Rectal smooth muscle tissue (tissue), 1 donor: ENCODE results near the gene KLHDC9.

Experiments
- H3K27ac ChIP-seq: one replicate; pipeline ENCODE4 v1.7.0; 2013; ENCODE audit warnings: low read depth, low read length, inconsistent platforms
- H3K27me3 ChIP-seq: one replicate; pipeline ENCODE4 v1.7.0; 2013; ENCODE audit warnings: low read length; ENCODE audit not compliant: control insufficient read depth, insufficient read depth
- H3K36me3 ChIP-seq: one replicate; pipeline ENCODE4 v1.7.0; 2013; ENCODE audit warnings: low read length; ENCODE audit not compliant: control insufficient read depth, insufficient read depth
- H3K4me1 ChIP-seq: one replicate; pipeline ENCODE4 v1.7.0; 2013; ENCODE audit warnings: low read length; ENCODE audit not compliant: control insufficient read depth, insufficient read depth
- H3K4me3 ChIP-seq: one replicate; pipeline ENCODE4 v1.7.0; 2013; ENCODE audit warnings: low read length
- H3K9ac ChIP-seq: one replicate; pipeline ENCODE4 v1.7.0; 2013; ENCODE audit warnings: low read length

Gene KLHDC9

GRCh38 chr1:161130266-161130665, 32.1 kb downstream of the KLHDC9 start:
- peaks cover 4% of the 10 kb centered on the region for H3K4me1 ChIP-seq

GRCh38 chr1:161131523-161132409, 33.6 kb downstream of the KLHDC9 start:
- H3K36me3 ChIP-seq: peaks cover 13% of the 10 kb centered on the region
- peak overlapping the region; percentile 93 for H3K27ac ChIP-seq
- peaks cover 4% of the 10 kb centered on the region for H3K4me1 ChIP-seq
- no peaks in the 10 kb centered on the region for H3K27me3 ChIP-seq
- H3K9ac ChIP-seq: peak overlapping the region; percentile 82
- H3K4me3 ChIP-seq: peak overlapping the region; percentile 98

More at GRCh38 chr1:161130266-161130665, 32.1 kb downstream of the KLHDC9 start:
- Histone ChIP-seq H3K9ac (no peak overlapping the region), H3K4me3 (no peak overlapping the region), H3K27ac (no peak overlapping the region), H3K27me3 (no peaks in the 10 kb centered on the region), H3K36me3 (peaks cover 15% of the 10 kb centered on the region)

DNA sequence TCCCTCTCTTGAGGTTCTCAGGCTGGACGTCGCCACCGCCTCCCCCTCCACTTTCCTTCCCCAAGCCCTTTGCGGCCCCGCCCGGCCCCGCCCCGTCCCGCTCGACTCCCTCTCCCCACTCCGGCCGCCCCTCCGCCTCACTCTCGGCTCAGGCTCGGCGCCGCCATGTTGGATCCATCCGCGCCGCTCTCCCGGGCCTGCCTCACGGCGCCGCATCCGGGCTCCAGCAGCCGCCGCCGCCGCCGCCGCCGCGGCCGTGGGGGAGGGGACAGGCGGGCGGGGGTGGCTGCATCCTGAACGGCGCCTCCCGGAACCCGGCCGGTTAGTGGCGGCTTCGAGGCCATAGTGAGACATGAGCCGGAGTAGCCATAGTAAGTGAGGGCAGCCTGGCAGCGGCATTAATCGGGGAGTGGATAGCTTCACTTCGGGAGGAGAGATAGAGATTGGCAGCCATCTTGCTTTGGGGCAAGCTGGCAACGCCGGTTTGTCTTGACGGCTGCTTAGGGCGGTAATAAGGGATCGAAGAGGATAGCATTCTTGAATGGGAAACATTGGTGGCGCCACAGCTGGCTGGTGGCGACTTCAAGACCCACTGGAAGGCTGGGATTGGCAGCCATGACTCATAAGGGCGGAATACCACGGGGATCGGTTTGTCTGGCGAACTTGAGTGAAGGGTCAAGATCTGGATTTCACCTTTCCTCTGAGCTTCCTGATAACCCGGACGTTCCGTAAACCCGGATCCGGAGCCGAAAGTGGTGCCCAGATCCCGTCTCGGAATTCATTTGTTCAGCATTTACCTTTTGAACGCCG, 34.5 kb downstream of the KLHDC9 start, which contains the start of gene DEDD:
DEDD (minus strand) TSS at position 258 of the 810 bp plus-strand sequence. CDS start 8,205 bp downstream, outside the sequence.
- peak within 1 kb of the TSS; percentile 93 for H3K27ac ChIP-seq
- H3K4me3 ChIP-seq: peak within 1 kb of the TSS; percentile 98
- peaks cover 4% of the 10 kb centered on the region for H3K4me1 ChIP-seq

DNA sequence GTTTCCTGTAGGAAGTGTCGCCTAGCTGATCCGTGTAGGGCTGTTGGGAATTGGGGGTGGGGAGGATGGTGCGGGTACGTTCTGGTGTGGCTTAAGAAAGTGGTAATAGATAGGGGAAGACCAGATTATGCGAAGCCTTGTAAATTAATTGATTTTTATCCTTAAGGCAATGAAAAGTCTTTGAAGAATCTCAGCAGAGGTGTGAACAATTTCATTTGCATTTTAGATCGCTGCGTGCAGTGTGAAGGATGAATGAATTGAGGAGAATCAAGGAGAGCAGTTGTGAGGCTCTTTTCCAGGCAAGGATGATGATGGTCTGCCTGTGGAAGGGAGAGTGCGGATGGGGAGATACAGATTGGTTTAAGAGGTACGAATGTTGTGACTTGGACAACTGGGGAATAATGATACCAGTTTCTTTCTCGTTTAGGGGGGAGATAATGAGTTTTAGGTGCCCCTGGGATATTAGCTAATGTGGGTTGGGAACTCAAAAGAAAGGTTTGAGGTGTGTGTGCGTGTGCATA, 35.1 kb downstream of the KLHDC9 start:
- Histone ChIP-seq H3K36me3 (peaks cover 3% of the 10 kb centered on the region), H3K4me3 (peak overlapping the region; percentile 98), H3K27ac (peak overlapping the region; percentile 93), H3K27me3 (no peaks in the 10 kb centered on the region), H3K9ac (peak overlapping the region; percentile 67), H3K4me1 (peaks cover 4% of the 10 kb centered on the region)

More for the DNA sequence above, 34.5 kb downstream of the KLHDC9 start, which contains the start of gene DEDD:
- H3K36me3 ChIP-seq: peaks cover 8% of the 10 kb centered on the region
- H3K27me3 ChIP-seq: no peaks in the 10 kb centered on the region
- H3K9ac ChIP-seq: peak within 1 kb of the TSS; percentile 82

DNA sequence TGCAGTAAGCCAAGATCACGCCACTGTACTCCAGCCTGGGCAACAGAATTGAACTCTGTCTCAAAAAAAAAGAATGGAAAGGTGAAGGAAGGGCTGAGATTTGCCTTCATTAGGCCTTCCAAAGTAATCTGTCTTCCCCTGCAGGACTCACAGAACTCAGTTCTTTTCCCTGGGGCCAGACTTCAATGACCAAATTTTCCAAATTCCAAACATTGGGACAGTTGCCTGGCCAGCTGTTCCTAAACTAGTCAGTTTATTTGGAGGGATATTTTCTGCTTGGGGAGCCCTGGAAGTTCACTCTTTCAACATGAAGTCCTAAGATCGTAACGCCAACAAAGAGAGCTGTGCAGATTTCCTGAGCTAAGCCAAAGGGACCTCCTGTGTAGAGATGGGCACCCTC, 39.7 kb downstream of the KLHDC9 start:
- H3K36me3 ChIP-seq: no peaks in the 10 kb centered on the region
- H3K4me3 ChIP-seq: no peak overlapping the region
- peaks cover 4% of the 10 kb centered on the region for H3K4me1 ChIP-seq
- H3K27ac ChIP-seq: no peak overlapping the region
- H3K27me3 ChIP-seq: no peaks in the 10 kb centered on the region
- H3K9ac ChIP-seq: no peak overlapping the region

DNA sequence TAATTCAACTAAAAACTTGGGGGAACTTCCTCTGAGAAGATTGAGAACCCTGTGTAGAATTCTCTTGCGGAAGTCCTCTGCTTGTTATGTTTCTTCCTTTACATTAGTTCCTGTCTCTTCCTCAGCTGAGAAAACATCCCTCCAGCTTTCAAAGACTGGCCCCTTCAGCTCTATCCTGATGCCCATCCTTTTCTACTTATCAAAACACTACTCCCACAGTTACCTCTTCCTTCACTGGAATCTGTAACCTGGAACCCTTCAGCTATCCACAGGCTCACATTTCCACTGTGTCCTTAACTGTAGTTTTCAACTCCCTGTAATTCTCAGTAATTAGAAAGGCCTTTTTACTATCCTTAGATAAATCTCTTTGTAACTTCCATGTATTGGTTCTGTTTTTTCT, 40.3 kb downstream of the KLHDC9 start:
- Histone ChIP-seq H3K9ac (no peak overlapping the region), H3K27ac (no peak overlapping the region), H3K4me3 (no peak overlapping the region), H3K36me3 (no peaks in the 10 kb centered on the region), H3K4me1 (peaks cover 3% of the 10 kb centered on the region), H3K27me3 (no peaks in the 10 kb centered on the region)

DNA sequence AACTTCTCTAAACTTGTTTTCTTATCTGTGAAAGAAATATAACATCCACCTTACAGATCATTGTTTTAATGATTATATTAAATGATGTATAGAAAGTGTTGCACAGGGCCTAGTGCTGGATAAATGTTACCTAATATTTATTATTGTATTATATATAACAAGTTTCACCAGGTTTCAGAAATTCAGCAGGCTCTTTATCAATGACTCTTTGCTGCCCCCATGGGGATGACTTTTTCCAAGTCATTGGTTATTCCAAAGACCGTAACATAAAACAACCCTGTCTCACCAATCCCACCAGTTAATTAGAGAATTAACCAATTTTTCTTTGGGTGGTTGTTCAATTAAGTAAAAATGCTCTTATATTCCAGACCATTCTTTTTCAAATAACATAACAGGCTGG, 41.6 kb downstream of the KLHDC9 start:
- H3K36me3 ChIP-seq: no peaks in the 10 kb centered on the region
- no peak overlapping the region for H3K4me3 ChIP-seq
- H3K27me3 ChIP-seq: no peaks in the 10 kb centered on the region
- no peak overlapping the region for H3K9ac ChIP-seq
- H3K4me1 ChIP-seq: no peaks in the 10 kb centered on the region
- no peak overlapping the region for H3K27ac ChIP-seq

DNA sequence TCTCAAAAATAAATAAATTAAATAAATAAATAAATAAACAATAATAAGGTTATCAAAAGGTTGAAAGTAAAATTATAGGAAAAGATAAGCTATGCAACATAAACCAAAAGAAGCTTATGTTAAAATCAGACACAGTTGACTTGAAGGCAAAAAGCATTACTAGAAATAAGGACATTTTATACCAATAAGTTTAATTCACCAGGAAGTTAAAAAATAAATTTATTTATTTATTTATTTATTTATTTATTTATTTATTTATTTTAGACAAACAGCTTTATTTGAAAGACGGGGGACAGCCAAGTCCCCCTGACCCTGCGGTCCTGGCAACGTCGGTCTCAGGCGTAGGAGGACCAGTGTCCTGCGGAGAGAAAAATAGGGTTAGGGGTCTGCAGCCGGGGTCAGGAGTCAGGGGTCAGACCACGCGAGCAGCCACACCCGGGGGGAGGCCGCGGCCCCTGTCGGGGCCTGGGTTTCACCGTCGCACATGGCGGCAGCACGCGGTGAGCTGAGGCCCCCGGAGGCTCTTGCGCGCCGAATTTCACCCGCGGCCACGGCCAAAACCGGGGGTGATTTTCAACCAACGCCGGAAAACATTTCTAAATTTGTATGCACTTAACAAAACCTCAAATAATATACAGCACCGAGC, 42.7 kb downstream of the KLHDC9 start:
- Histone ChIP-seq H3K4me1 (no peaks in the 10 kb centered on the region), H3K27ac (no peak overlapping the region), H3K9ac (no peak overlapping the region), H3K4me3 (no peak overlapping the region), H3K27me3 (no peaks in the 10 kb centered on the region), H3K36me3 (no peaks in the 10 kb centered on the region)

DNA sequence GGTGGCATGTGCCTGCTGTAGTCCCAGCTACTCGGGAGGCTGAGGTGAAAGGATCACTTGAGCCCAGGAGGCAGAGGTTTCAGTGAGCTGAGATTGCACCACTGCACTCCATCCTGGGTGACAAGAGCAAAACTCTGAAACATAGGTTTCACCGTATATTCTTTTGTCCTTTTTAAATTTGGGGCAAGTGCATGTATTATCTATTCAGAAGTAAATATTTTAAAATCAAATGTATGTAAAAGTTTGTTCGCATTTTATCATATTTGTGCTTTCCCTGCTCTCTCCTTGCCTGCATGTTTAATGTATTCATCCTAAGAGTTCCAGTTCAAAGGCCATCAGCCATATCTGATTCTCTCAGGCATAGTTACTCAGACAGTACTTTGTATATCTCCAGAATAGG, 47.7 kb downstream of the KLHDC9 start:
- H3K27me3 ChIP-seq: no peaks in the 10 kb centered on the region
- no peak overlapping the region for H3K9ac ChIP-seq
- no peaks in the 10 kb centered on the region for H3K36me3 ChIP-seq
- H3K27ac ChIP-seq: no peak overlapping the region
- no peaks in the 10 kb centered on the region for H3K4me1 ChIP-seq
- H3K4me3 ChIP-seq: no peak overlapping the region
